ENCODE measurements around the gene CSNK1D.

Gene CSNK1D

GRCh38 chr17:82298538-82299421, 25.3 kb upstream of the CSNK1D start:
- no peaks in the 10 kb centered on the region for H3K9me3 ChIP-seq (ENCODE audit: insufficient read depth, low read depth, low read length)
- H2BK120ac ChIP-seq (ENCODE audit: insufficient read depth, low read length, poor library complexity), result no peak overlapping the region
- no peak overlapping the region for H2BK12ac ChIP-seq (ENCODE audit: low read length)
- H3K4me2 ChIP-seq (ENCODE audit: low read length), result no peak overlapping the region
- no peak overlapping the region for H4K12ac ChIP-seq (ENCODE audit: low read depth, low read length)
- no peaks in the 10 kb centered on the region for H3K79me2 ChIP-seq (ENCODE audit: control insufficient read depth, insufficient read depth, low read length, poor library complexity)
- H3K36me3 ChIP-seq (ENCODE audit: control insufficient read depth in 1 of 2, insufficient read depth in 2 of 2, low read length in 2 of 2), result no peaks in the 10 kb centered on the region
- no peak overlapping the region for H3K18ac ChIP-seq (ENCODE audit: low read length)
- H3K27me3 ChIP-seq (ENCODE audit: insufficient read depth, low read length), result no peaks in the 10 kb centered on the region
- no peaks in the 10 kb centered on the region for H3K79me1 ChIP-seq (ENCODE audit: low read length)
- no peak overlapping the region for H3K23ac ChIP-seq (ENCODE audit: low read length)
- no peak overlapping the region for H3K9ac ChIP-seq (ENCODE audit: low read length)
- no peak overlapping the region for H2AFZ ChIP-seq (ENCODE audit: insufficient read depth, low read length, poor library complexity)
- no peak overlapping the region for H3K27ac ChIP-seq (ENCODE audit: low read depth, low read length)
- no CpG with 5 or more reads among the region's 27 CpGs for WGBS (ENCODE audit: extremely low coverage, insufficient coverage, insufficient read length)
- H3K4me1 ChIP-seq (ENCODE audit: control insufficient read depth in 1 of 2, insufficient read depth in 2 of 2, low read length in 2 of 2), result no peaks in the 10 kb centered on the region
- H2BK5ac ChIP-seq (ENCODE audit: low read depth, low read length, poor library complexity), result no peak overlapping the region
- no peak overlapping the region for H3K4ac ChIP-seq (ENCODE audit: low read depth, low read length)
- no peak overlapping the region for H4K8ac ChIP-seq (ENCODE audit: low read depth, low read length)
- no peak overlapping the region for H4K91ac ChIP-seq (ENCODE audit: low read depth, low read length)
- no peak overlapping the region for H3K4me3 ChIP-seq (ENCODE audit: low read depth, low read length)
- no peak for DNase-seq
- no peak overlapping the region for H3K14ac ChIP-seq (ENCODE audit: low read length)
- H2AK5ac ChIP-seq (ENCODE audit: low read length), result no peak overlapping the region

- no peak overlapping the region for H2AK5ac ChIP-seq (ENCODE audit: low read length)
- H3K9ac ChIP-seq (ENCODE audit: low read length), result no peak overlapping the region
- H3K27me3 ChIP-seq (ENCODE audit: insufficient read depth, low read length), result no peaks in the 10 kb centered on the region
- H3K36me3 ChIP-seq (ENCODE audit: control insufficient read depth in 1 of 2, insufficient read depth in 2 of 2, low read length in 2 of 2), result no peaks in the 10 kb centered on the region
- no peaks in the 10 kb centered on the region for H3K4me1 ChIP-seq (ENCODE audit: control insufficient read depth in 1 of 2, insufficient read depth in 2 of 2, low read length in 2 of 2)
- no peak overlapping the region for H4K8ac ChIP-seq (ENCODE audit: low read depth, low read length)
- H2BK120ac ChIP-seq (ENCODE audit: insufficient read depth, low read length, poor library complexity), result no peak overlapping the region
- WGBS (ENCODE audit: extremely low coverage, insufficient coverage, insufficient read length), result no CpG with 5 or more reads among the region's 36 CpGs
- no peak overlapping the region for H3K4me2 ChIP-seq (ENCODE audit: low read length)
- H4K91ac ChIP-seq (ENCODE audit: low read depth, low read length), result no peak overlapping the region
- H3K14ac ChIP-seq (ENCODE audit: low read length), result no peak overlapping the region
- H3K18ac ChIP-seq (ENCODE audit: low read length), result no peak overlapping the region
- no peaks in the 10 kb centered on the region for H3K79me2 ChIP-seq (ENCODE audit: control insufficient read depth, insufficient read depth, low read length, poor library complexity)
- H3K9me3 ChIP-seq (ENCODE audit: insufficient read depth, low read depth, low read length), result no peaks in the 10 kb centered on the region
- no peak overlapping the region for H3K23ac ChIP-seq (ENCODE audit: low read length)
- H2AFZ ChIP-seq (ENCODE audit: insufficient read depth, low read length, poor library complexity), result no peak overlapping the region
- H3K79me1 ChIP-seq (ENCODE audit: low read length), result peaks cover under 1% of the 10 kb centered on the region
- no peak overlapping the region for H2BK5ac ChIP-seq (ENCODE audit: low read depth, low read length, poor library complexity)
- no peak overlapping the region for H4K12ac ChIP-seq (ENCODE audit: low read depth, low read length)
- DNase-seq, result peak; percentile 41 to 50
- H3K4me3 ChIP-seq (ENCODE audit: low read depth, low read length), result no peak overlapping the region
- H2BK12ac ChIP-seq (ENCODE audit: low read length), result no peak overlapping the region
- no peak overlapping the region for H3K27ac ChIP-seq (ENCODE audit: low read depth, low read length)
- H3K4ac ChIP-seq (ENCODE audit: low read depth, low read length), result no peak overlapping the region
Observed at GRCh38 chr17:82297714-82298537, 24.4 kb upstream of the CSNK1D start.

- H3K4me1 ChIP-seq (ENCODE audit: control insufficient read depth in 1 of 2, insufficient read depth in 2 of 2, low read length in 2 of 2), result peaks cover 0 to under 1% of the 10 kb centered on the region in 2 experiments
- no peaks in the 10 kb centered on the region for H3K27me3 ChIP-seq (ENCODE audit: insufficient read depth, low read length)
- H3K9ac ChIP-seq (ENCODE audit: low read length), result no peak overlapping the region
- H2BK5ac ChIP-seq (ENCODE audit: low read depth, low read length, poor library complexity), result no peak overlapping the region
- DNase-seq, result peak in 1 of 2 donors; percentile 51
- no peaks in the 10 kb centered on the region for H3K9me3 ChIP-seq (ENCODE audit: insufficient read depth, low read depth, low read length)
- no peak overlapping the region for H3K4me3 ChIP-seq (ENCODE audit: low read depth, low read length)
- H2BK120ac ChIP-seq (ENCODE audit: insufficient read depth, low read length, poor library complexity), result no peak overlapping the region
- H3K4ac ChIP-seq (ENCODE audit: low read depth, low read length), result no peak overlapping the region
- H4K12ac ChIP-seq (ENCODE audit: low read depth, low read length), result no peak overlapping the region
- H3K23ac ChIP-seq (ENCODE audit: low read length), result no peak overlapping the region
- H3K79me1 ChIP-seq (ENCODE audit: low read length), result peaks cover 5% of the 10 kb centered on the region
- no CpG with 5 or more reads among the region's 19 CpGs for WGBS (ENCODE audit: extremely low coverage, insufficient coverage, insufficient read length)
- H3K27ac ChIP-seq (ENCODE audit: low read depth, low read length), result no peak overlapping the region
- no peak overlapping the region for H4K91ac ChIP-seq (ENCODE audit: low read depth, low read length)
- H3K36me3 ChIP-seq (ENCODE audit: control insufficient read depth in 1 of 2, insufficient read depth in 2 of 2, low read length in 2 of 2), result no peaks in the 10 kb centered on the region
- no peak overlapping the region for H3K4me2 ChIP-seq (ENCODE audit: low read length)
- H2AFZ ChIP-seq (ENCODE audit: insufficient read depth, low read length, poor library complexity), result no peak overlapping the region
- no peak overlapping the region for H3K18ac ChIP-seq (ENCODE audit: low read length)
- H3K79me2 ChIP-seq (ENCODE audit: control insufficient read depth, insufficient read depth, low read length, poor library complexity), result peaks cover 2% of the 10 kb centered on the region
- no peak overlapping the region for H3K14ac ChIP-seq (ENCODE audit: low read length)
- no peak overlapping the region for H4K8ac ChIP-seq (ENCODE audit: low read depth, low read length)
- H2BK12ac ChIP-seq (ENCODE audit: low read length), result no peak overlapping the region
- H2AK5ac ChIP-seq (ENCODE audit: low read length), result no peak overlapping the region
Observed at GRCh38 chr17:82297280-82297713, 23.8 kb upstream of the CSNK1D start.

GRCh38 chr17:82296511-82297279, 23.2 kb upstream of the CSNK1D start:
- H3K18ac ChIP-seq (ENCODE audit: low read length), result no peak overlapping the region
- H2BK120ac ChIP-seq (ENCODE audit: insufficient read depth, low read length, poor library complexity), result no peak overlapping the region
- peaks cover 7% of the 10 kb centered on the region for H3K79me1 ChIP-seq (ENCODE audit: low read length)
- no peaks in the 10 kb centered on the region for H3K9me3 ChIP-seq (ENCODE audit: insufficient read depth, low read depth, low read length)
- WGBS (ENCODE audit: extremely low coverage, insufficient coverage, insufficient read length), result no CpG with 5 or more reads among the region's 7 CpGs
- peaks cover 0 to 3% of the 10 kb centered on the region in 2 experiments for H3K4me1 ChIP-seq (ENCODE audit: control insufficient read depth in 1 of 2, insufficient read depth in 2 of 2, low read length in 2 of 2)
- H3K36me3 ChIP-seq (ENCODE audit: control insufficient read depth in 1 of 2, insufficient read depth in 2 of 2, low read length in 2 of 2), result no peaks in the 10 kb centered on the region
- H4K91ac ChIP-seq (ENCODE audit: low read depth, low read length), result no peak overlapping the region
- no peak overlapping the region for H3K4me2 ChIP-seq (ENCODE audit: low read length)
- H3K4me3 ChIP-seq (ENCODE audit: low read depth, low read length), result no peak overlapping the region
- H3K27me3 ChIP-seq (ENCODE audit: insufficient read depth, low read length), result no peaks in the 10 kb centered on the region
- DNase-seq, result no peak
- H3K14ac ChIP-seq (ENCODE audit: low read length), result no peak overlapping the region
- H3K4ac ChIP-seq (ENCODE audit: low read depth, low read length), result no peak overlapping the region
- no peak overlapping the region for H3K9ac ChIP-seq (ENCODE audit: low read length)
- no peak overlapping the region for H2BK12ac ChIP-seq (ENCODE audit: low read length)
- no peak overlapping the region for H4K12ac ChIP-seq (ENCODE audit: low read depth, low read length)
- H2BK5ac ChIP-seq (ENCODE audit: low read depth, low read length, poor library complexity), result no peak overlapping the region
- no peak overlapping the region for H3K23ac ChIP-seq (ENCODE audit: low read length)
- H3K79me2 ChIP-seq (ENCODE audit: control insufficient read depth, insufficient read depth, low read length, poor library complexity), result peaks cover 3% of the 10 kb centered on the region
- no peak overlapping the region for H2AFZ ChIP-seq (ENCODE audit: insufficient read depth, low read length, poor library complexity)
- no peak overlapping the region for H3K27ac ChIP-seq (ENCODE audit: low read depth, low read length)
- no peak overlapping the region for H2AK5ac ChIP-seq (ENCODE audit: low read length)
- no peak overlapping the region for H4K8ac ChIP-seq (ENCODE audit: low read depth, low read length)
